Smooth muscle cell (in vitro differentiated cells): Measurements from ENCODE around the gene UNC50. TPM values are rescaled to one million over a fixed set of nuclear protein-coding genes. Genes with fewer than 3 reads are reported as not detected.

Source experiments
- DNase-seq: peaks from one replicate; lab custom pipeline; 2025; ENCODE audit not compliant: unreplicated experiment; lab: John Stamatoyannopoulos, UW
- H2AFZ ChIP-seq: fragments of 200-600 bp; sonication (generic); 2 replicates; pipeline ENCODE4 v1.6.0; 2016; ENCODE audit warnings: antibody characterized with exemption, low read depth, mild to moderate bottlenecking
- H3F3A ChIP-seq: fragments of 200-600 bp; sonication (generic); 2 replicates; pipeline ENCODE4 v1.6.0; 2017; ENCODE audit warnings: antibody characterized with exemption, low read depth
- H3K27ac ChIP-seq: fragments of 200-600 bp; sonication (generic); 2 replicates; pipeline ENCODE4 v1.5.1; 2016; ENCODE audit warnings: low read depth, mild to moderate bottlenecking
- H3K27me3 ChIP-seq: fragments of 200-600 bp; sonication (generic); 2 replicates; pipeline ENCODE4 v1.6.1; 2016; ENCODE audit warnings: low read depth, mild to moderate bottlenecking
- H3K36me3 ChIP-seq: fragments of 200-600 bp; sonication (generic); 2 replicates; pipeline ENCODE4 v1.5.1; 2016; ENCODE audit warnings: low read depth
- H3K4me1 ChIP-seq: fragments of 200-600 bp; sonication (generic); 2 replicates; pipeline ENCODE4 v1.5.1; 2016; ENCODE audit warnings: low read depth
- H3K4me2 ChIP-seq: fragments of 200-600 bp; sonication (generic); 2 replicates; pipeline ENCODE4 v1.6.0; 2016; ENCODE audit warnings: mild to moderate bottlenecking
- H3K4me3 ChIP-seq: fragments of 200-600 bp; sonication (generic); 2 replicates; pipeline ENCODE4 v1.5.1; 2016; ENCODE audit warnings: mild to moderate bottlenecking
- H3K79me2 ChIP-seq: fragments of 200-600 bp; sonication (generic); 2 replicates; pipeline ENCODE4 v1.6.0; 2016; ENCODE audit warnings: low read depth, mild to moderate bottlenecking
- H3K9ac ChIP-seq: fragments of 200-600 bp; sonication (generic); 2 replicates; pipeline ENCODE4 v1.6.0; 2016; ENCODE audit warnings: low read depth
- H3K9me3 ChIP-seq: fragments of 200-600 bp; sonication (generic); replicated peaks from 2 replicates; pipeline ENCODE4 v1.5.1; 2016; ENCODE audit warnings: low read depth
- H4K20me1 ChIP-seq: fragments of 200-600 bp; sonication (generic); 2 replicates; pipeline ENCODE4 v1.6.0; 2016; ENCODE audit warnings: low read depth
- WGBS: methylation state at CpG from one replicate; pipeline ENCODE4 v1.1.7; 2016; ENCODE audit warnings: low lambda C conversion rate; 5-methylcytosine and 5-hydroxymethylcytosine counted together
- polyA plus RNA-seq: library from polyadenylated mRNA; unstranded; fragments of >200 nt; fragmentation: Nextera tagmentation; extraction: Ambion mirVana; gene quantifications from 2 replicates; pipeline ENCODE4 v1.2.1, GENCODE V29; 2016
- total RNA-seq: library from RNA; depleted of rRNA; stranded (reverse); fragments of >200 nt; gene quantifications from 2 replicates; pipeline ENCODE4 v1.2.3, GENCODE V29; 2014
- TF ChIP-seq, protein P1 (sequence below): fragments of 200-600 bp; sonication (generic); IDR thresholded peaks from 2 replicates; pipeline ENCODE4 v1.5.1; 2017; ENCODE audit warnings: borderline replicate concordance, mild to moderate bottlenecking, antibody characterized with exemption; ENCODE audit not compliant: insufficient read depth, poor library complexity, severe bottlenecking

The UNC50 gene
- total and polyA plus RNA-seq, 2 experiments from 2014 or later = 52.2 to 59.2 TPM

GRCh38 chr2:98564541-98565132 is 43.8 kb upstream of the UNC50 start:
- H4K20me1 ChIP-seq = no peaks in the 10 kb centered on the region
- no peaks in the 10 kb centered on the region for H3K36me3 ChIP-seq
- H3K27me3 ChIP-seq = no peaks in the 10 kb centered on the region
- no peaks in the 10 kb centered on the region for H3F3A ChIP-seq
- TF ChIP-seq, protein P1, sequence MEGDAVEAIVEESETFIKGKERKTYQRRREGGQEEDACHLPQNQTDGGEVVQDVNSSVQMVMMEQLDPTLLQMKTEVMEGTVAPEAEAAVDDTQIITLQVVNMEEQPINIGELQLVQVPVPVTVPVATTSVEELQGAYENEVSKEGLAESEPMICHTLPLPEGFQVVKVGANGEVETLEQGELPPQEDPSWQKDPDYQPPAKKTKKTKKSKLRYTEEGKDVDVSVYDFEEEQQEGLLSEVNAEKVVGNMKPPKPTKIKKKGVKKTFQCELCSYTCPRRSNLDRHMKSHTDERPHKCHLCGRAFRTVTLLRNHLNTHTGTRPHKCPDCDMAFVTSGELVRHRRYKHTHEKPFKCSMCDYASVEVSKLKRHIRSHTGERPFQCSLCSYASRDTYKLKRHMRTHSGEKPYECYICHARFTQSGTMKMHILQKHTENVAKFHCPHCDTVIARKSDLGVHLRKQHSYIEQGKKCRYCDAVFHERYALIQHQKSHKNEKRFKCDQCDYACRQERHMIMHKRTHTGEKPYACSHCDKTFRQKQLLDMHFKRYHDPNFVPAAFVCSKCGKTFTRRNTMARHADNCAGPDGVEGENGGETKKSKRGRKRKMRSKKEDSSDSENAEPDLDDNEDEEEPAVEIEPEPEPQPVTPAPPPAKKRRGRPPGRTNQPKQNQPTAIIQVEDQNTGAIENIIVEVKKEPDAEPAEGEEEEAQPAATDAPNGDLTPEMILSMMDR = no peak
- H3K9me3 ChIP-seq = no peaks in the 10 kb centered on the region
- H3K9ac ChIP-seq = no peak overlapping the region
- DNase-seq = no peak
- WGBS = 99% methylated on average over 17 of the region's 17 CpGs
- no peaks in the 10 kb centered on the region for H3K4me1 ChIP-seq
- H2AFZ ChIP-seq = no peak overlapping the region
- no peak overlapping the region for H3K4me3 ChIP-seq
- no peak overlapping the region for H3K4me2 ChIP-seq
- H3K27ac ChIP-seq = no peak overlapping the region
- no peaks in the 10 kb centered on the region for H3K79me2 ChIP-seq

DNA sequence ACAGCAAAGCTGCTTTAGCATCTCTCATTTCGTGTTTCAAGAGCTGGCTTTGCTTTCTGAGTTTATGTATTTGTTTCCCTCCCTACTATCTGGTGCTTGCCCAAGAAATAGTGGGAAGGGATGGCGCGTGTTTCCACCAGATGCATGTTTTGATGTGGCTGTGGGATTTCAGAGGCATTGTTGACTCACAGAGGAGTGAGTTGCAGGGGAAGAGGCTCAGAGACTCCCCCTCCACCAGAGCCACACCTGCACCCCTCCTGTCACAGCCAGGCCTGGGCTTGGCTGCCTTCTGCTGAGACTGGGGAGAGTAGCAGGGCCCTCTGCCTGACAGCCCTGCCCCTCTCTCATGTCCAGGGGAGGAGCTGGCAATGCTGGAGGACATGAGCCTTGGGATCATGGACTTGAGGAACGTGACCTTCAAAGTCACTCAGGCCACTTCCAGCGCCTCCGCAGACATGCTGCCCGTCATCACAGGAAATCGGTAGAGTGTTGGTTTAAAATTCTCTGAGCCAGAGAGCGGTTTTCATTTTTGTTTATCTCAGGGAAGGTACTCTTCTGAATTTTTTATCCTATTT is 43.0 kb upstream of the UNC50 start:
- Histone ChIP-seq H3K9me3 (no peaks in the 10 kb centered on the region), H4K20me1 (no peaks in the 10 kb centered on the region), H3K4me2 (no peak overlapping the region), H3K4me1 (no peaks in the 10 kb centered on the region), H3K9ac (no peak overlapping the region), H3K27ac (no peak overlapping the region), H2AFZ (no peak overlapping the region), H3K4me3 (no peak overlapping the region), H3K79me2 (no peaks in the 10 kb centered on the region), H3F3A (no peaks in the 10 kb centered on the region), H3K36me3 (no peaks in the 10 kb centered on the region), H3K27me3 (no peaks in the 10 kb centered on the region)
- DNase-seq = no peak
- TF ChIP-seq, protein P1 = no peak
- 96% methylated on average over 9 of the region's 9 CpGs for WGBS

- no peak for DNase-seq
- no peaks in the 10 kb centered on the region for H3K27me3 ChIP-seq
- no peak overlapping the region for H3K4me3 ChIP-seq
- H3K4me1 ChIP-seq = no peaks in the 10 kb centered on the region
- H3K79me2 ChIP-seq = no peaks in the 10 kb centered on the region
- H3F3A ChIP-seq = no peaks in the 10 kb centered on the region
- H3K9ac ChIP-seq = no peak overlapping the region
- no peak overlapping the region for H3K27ac ChIP-seq
- no peaks in the 10 kb centered on the region for H3K9me3 ChIP-seq
- 97% methylated on average over 19 of the region's 19 CpGs for WGBS
- H4K20me1 ChIP-seq = no peaks in the 10 kb centered on the region
- no peak overlapping the region for H3K4me2 ChIP-seq
- no peaks in the 10 kb centered on the region for H3K36me3 ChIP-seq
- H2AFZ ChIP-seq = no peak overlapping the region
- TF ChIP-seq, protein P1 = no peak
Observed at GRCh38 chr2:98565941-98566340, 42.4 kb upstream of the UNC50 start.
